A549 (cell line): ENCODE results near the gene SELENOI. TPM values are rescaled to one million over a fixed set of nuclear protein-coding genes. Genes with fewer than 3 reads are reported as not detected.
"Not testable (repeated sequence)": the region's sequence is repeated elsewhere in the genome, so short reads cannot be mapped to it uniquely, and the experiment has no call there.

Experiments
- ATAC-seq, 2 experiments: fragments of 200-7000 bp in 1 of 2; fragments of >200 bp in 1 of 2; cut with Nextera tagmentation in 1 of 2; cut with Tn5 transposase in 1 of 2; 3 replicates each; pipeline versions ENCODE4 v1.8.0 to v1.9.1; 2018 to 2020; ENCODE audit warnings: mild to moderate bottlenecking in 1 of 2, moderate library complexity in 1 of 2
- CTCF ChIA-PET: fragments of 300-600 bp; sonication (Branson Sonifier 250); formaldehyde crosslinking; extraction: SDS; loops from one replicate; lab custom pipeline; 2021; ENCODE audit warnings: antibody characterized with exemption, inconsistent platforms; lab: Yijun Ruan, JAX
- POLR2A ChIA-PET: fragments of 350-600 bp; formaldehyde crosslinking; extraction: SDS; loops from one replicate; lab custom pipeline; 2021; ENCODE audit warnings: antibody characterized with exemption, inconsistent platforms; lab: Yijun Ruan, JAX
- DNase-seq, 2 experiments: peaks; one replicate each; pipeline versions ENCODE4 v3.0.0 to v3.0.0-alpha.2; 2011 to 2016; ENCODE audit warnings: low read depth in 1 of 2, low spot score in 1 of 2
- FAIRE-seq: peaks from 2 replicates; lab custom pipeline; 2011; peaks lifted over from hg19 to GRCh38; lab: Jason Lieb, UNC
- H3K27ac ChIP-seq, 2 experiments: fragments of >200 bp; sonication (Bioruptor Twin); formaldehyde crosslinking; 3 replicates each; pipeline ENCODE4 v1.5.1; 2016 to 2017
- H3K4me1 ChIP-seq: fragments of >200 bp; sonication (Bioruptor Twin); formaldehyde crosslinking; 3 replicates; pipeline ENCODE4 v1.6.1; 2016
- H3K4me2 ChIP-seq: fragments of >200 bp; sonication (Bioruptor Twin); formaldehyde crosslinking; 3 replicates; pipeline ENCODE4 v1.6.1; 2016
- H3K4me3 ChIP-seq: fragments of >200 bp; sonication (Bioruptor Twin); formaldehyde crosslinking; 3 replicates; pipeline ENCODE4 v1.5.1; 2016
- H3K9me3 ChIP-seq: fragments of >200 bp; sonication (Bioruptor Twin); formaldehyde crosslinking; 3 replicates; pipeline ENCODE4 v1.6.1; 2016
- ATOH8 ChIP-seq: fragments of 250-450 bp; sonication (Bioruptor Pico); IDR thresholded peaks from 2 replicates; pipeline ENCODE4 v1.5.0; 2020; ENCODE audit warnings: low read depth, mild to moderate bottlenecking, moderate library complexity
- BCL3 ChIP-seq: fragments of >200 bp; sonication (Bioruptor Twin); formaldehyde crosslinking; IDR thresholded peaks from 3 replicates; pipeline ENCODE4 v1.6.1; 2016
- CHD2 ChIP-seq: fragments of 150-350 bp; IDR thresholded peaks from 2 replicates; pipeline ENCODE4 v1.6.1; 2014; ENCODE audit warnings: low read length; ENCODE audit not compliant: partially characterized antibody
- CHD4 ChIP-seq: fragments of 200-600 bp; sonication (generic); IDR thresholded peaks from 2 replicates; pipeline ENCODE4 v1.6.1; 2016; ENCODE audit warnings: antibody characterized with exemption, mild to moderate bottlenecking, borderline replicate concordance
- FOSB ChIP-seq: fragments of 250-450 bp; sonication (Bioruptor Pico); IDR thresholded peaks from 2 replicates; pipeline ENCODE4 v1.5.0; 2020; ENCODE audit warnings: mild to moderate bottlenecking, moderate library complexity
- FOXS1 ChIP-seq: fragments of 250-450 bp; sonication (Bioruptor Pico); IDR thresholded peaks from 2 replicates; pipeline ENCODE4 v1.5.0; 2020; ENCODE audit warnings: mild to moderate bottlenecking, moderate library complexity
- HES2 ChIP-seq: fragments of >200 bp; sonication (Bioruptor Twin); formaldehyde crosslinking; IDR thresholded peaks from 2 replicates; pipeline ENCODE4 v1.6.1; 2016
- HOXA7 ChIP-seq: fragments of 250-450 bp; sonication (Bioruptor Pico); IDR thresholded peaks from 2 replicates; pipeline ENCODE4 v1.5.0; 2020; ENCODE audit warnings: mild to moderate bottlenecking, moderate library complexity
- HOXB5 ChIP-seq: fragments of 250-450 bp; sonication (Bioruptor Pico); IDR thresholded peaks from 2 replicates; pipeline ENCODE4 v1.5.0; 2020; ENCODE audit warnings: mild to moderate bottlenecking, moderate library complexity
- MYC ChIP-seq: IDR thresholded peaks from 2 replicates; pipeline ENCODE4 v1.6.1; 2012; ENCODE audit warnings: mild to moderate bottlenecking, inconsistent platforms, low read length, improper control_type of control experiment, borderline replicate concordance
- NR3C1 ChIP-seq: fragments of >200 bp; sonication (Bioruptor Twin); formaldehyde crosslinking; IDR thresholded peaks from 3 replicates; pipeline ENCODE4 v1.6.1; 2017
- PBX3 ChIP-seq: IDR thresholded peaks from 2 replicates; pipeline ENCODE4 v1.6.1; 2012
- POLR2A ChIP-seq: IDR thresholded peaks from 2 replicates; pipeline ENCODE4 v1.6.1; 2012; ENCODE audit warnings: mild to moderate bottlenecking, low read length
- RAD21 ChIP-seq, 2 experiments: fragments of >200 bp in 1 of 2; sonication (Bioruptor Twin) in 1 of 2; formaldehyde crosslinking in 1 of 2; IDR thresholded peaks in 1 of 2; conservative IDR thresholded peaks in 1 of 2; 2 replicates in 1 of 2; 3 replicates in 1 of 2; pipeline ENCODE4 v1.6.1; 2012 to 2018; ENCODE audit warnings: inconsistent platforms in 1 of 2
- REST ChIP-seq: fragments of 200-600 bp; sonication (generic); IDR thresholded peaks from 2 replicates; pipeline ENCODE4 v1.6.1; 2016; ENCODE audit warnings: antibody characterized with exemption, mild to moderate bottlenecking, moderate library complexity
- RNF2 ChIP-seq: fragments of 200-600 bp; sonication (generic); IDR thresholded peaks from 2 replicates; pipeline ENCODE4 v1.6.1; 2016; ENCODE audit warnings: low read depth, mild to moderate bottlenecking, antibody characterized with exemption, moderate library complexity, borderline replicate concordance
- SMC3 ChIP-seq: fragments of >200 bp; sonication (Bioruptor Twin); formaldehyde crosslinking; IDR thresholded peaks from 3 replicates; pipeline ENCODE4 v1.6.1; 2018; ENCODE audit warnings: inconsistent platforms
- USF2 ChIP-seq: fragments of 450-650 bp; IDR thresholded peaks from 2 replicates; pipeline ENCODE4 v1.6.1; 2014; ENCODE audit warnings: antibody characterized with exemption
- WGBS: methylation state at CpG from one replicate; pipeline ENCODE4 v1.1.6; 2017; ENCODE audit errors: missing lambda C conversion rate; 5-methylcytosine and 5-hydroxymethylcytosine counted together
- polyA plus RNA-seq, 4 experiments: library from polyadenylated mRNA; depleted of rRNA in 3 of 4; stranded (reverse); fragments of >200 nt; fragmentation: RNase III in 1 of 4; extraction: RNeasy Plus Mini Kit Qiagen cat#74134 plus additional on column Dnase treatment in 1 of 4; gene quantifications; 2 replicates in 3 of 4; 3 replicates in 1 of 4; pipeline ENCODE4 v1.2.3, GENCODE V29; 2011 to 2017

SELENOI gene
- polyA plus RNA-seq, 2 of the 4 experiments (the other 2 are of a cell fraction): 18.2 to 38.7 TPM

- TF ChIP-seq RNF2 (no peak), HES2 (no peak)
Observed at GRCh38 chr2:26317377-26318105, 28.4 kb upstream of the SELENOI start (continued).

GRCh38 chr2:26318950-26319349 lies 27.0 kb upstream of the SELENOI start:
- FAIRE-seq: no peak
- DNase-seq: no peak
- Histone ChIP-seq H3K4me1 (no peaks in the 10 kb centered on the region), H3K4me2 (no peak overlapping the region), H3K9me3 (no peaks in the 10 kb centered on the region), H3K4me3 (no peak overlapping the region), H3K27ac (no peak overlapping the region)
- CTCF ChIA-PET: interaction anchor here (0.8 to 14.5 kb wide), 3 partner anchors 12 to 185 kb away, joined by 3 to 156 read pairs (median 3); no protein-coding TSS in a partner anchor
- POLR2A ChIA-PET: no interaction called here
- WGBS: 60% methylated on average over 6 of the region's 6 CpGs
- TF ChIP-seq RAD21 (conservative IDR thresholded peaks at IDR 0.05 in 1 of 2, IDR thresholded peaks at IDR 0.05 in 1 of 2): no peak
- no peak for TF ChIP-seq POLR2A
- TF ChIP-seq ATOH8: no peak
- TF ChIP-seq RNF2: no peak
- no peak for TF ChIP-seq PBX3
- no peak for TF ChIP-seq HOXA7 (CRISPR knock-in tag)
- TF ChIP-seq USF2: no peak
- no peak for TF ChIP-seq MYC
- no peak for ATAC-seq

- H3K4me1 ChIP-seq, POLR2A ChIA-PET, FAIRE-seq: not testable (repeated sequence)
Observed at GRCh38 chr2:26324479-26324878, 21.5 kb upstream of the SELENOI start.

GRCh38 chr2:26324903-26325302 lies 21.0 kb upstream of the SELENOI start:
- no peak for ATAC-seq
- H3K4me3 ChIP-seq: no peak overlapping the region
- H3K4me2 ChIP-seq: no peak overlapping the region
- H3K27ac ChIP-seq: no peak overlapping the region
- H3K4me1 ChIP-seq: no peaks in the 10 kb centered on the region
- CTCF ChIA-PET: interaction anchor here (0.6 to 13.9 kb wide), 6 partner anchors 10 to 374 kb away, joined by 3 to 156 read pairs (median 4); no protein-coding TSS in a partner anchor
- POLR2A ChIA-PET: no interaction called here
- H3K9me3 ChIP-seq: no peaks in the 10 kb centered on the region
- DNase-seq: no peak
- no peak for FAIRE-seq
- 33% methylated on average over 3 of the region's 3 CpGs for WGBS
- no peak for TF ChIP-seq FOSB
- no peak for TF ChIP-seq BCL3
- no peak for TF ChIP-seq NR3C1
- TF ChIP-seq PBX3: no peak
- TF ChIP-seq CHD4: no peak
- TF ChIP-seq CHD2: no peak
- no peak for TF ChIP-seq REST
- TF ChIP-seq HOXB5 (CRISPR knock-in tag): no peak
- TF ChIP-seq RNF2: no peak
- TF ChIP-seq HOXA7 (CRISPR knock-in tag): no peak
- no peak for TF ChIP-seq POLR2A
- TF ChIP-seq ATOH8: no peak
- no peak for TF ChIP-seq SMC3
- no peak for TF ChIP-seq FOXS1

More at GRCh38 chr2:26324479-26324878, 21.5 kb upstream of the SELENOI start:
- H3K9me3 ChIP-seq, H3K4me2 ChIP-seq, ATAC-seq, H3K27ac ChIP-seq, H3K4me3 ChIP-seq, DNase-seq: not testable (repeated sequence)
- CTCF ChIA-PET: interaction anchor here (1.0 to 13.9 kb wide), 5 partner anchors 9 to 254 kb away, joined by 4 to 156 read pairs (median 5); no protein-coding TSS in a partner anchor
